Islet of Langerhans (tissue), 1 donor: Measurements from ENCODE around the gene LRRC4C.

Experiments
- FAIRE-seq: peaks from one replicate; lab custom pipeline; 2011; peaks lifted over from hg19 to GRCh38; lab: Jason Lieb, UNC

Gene LRRC4C

DNA sequence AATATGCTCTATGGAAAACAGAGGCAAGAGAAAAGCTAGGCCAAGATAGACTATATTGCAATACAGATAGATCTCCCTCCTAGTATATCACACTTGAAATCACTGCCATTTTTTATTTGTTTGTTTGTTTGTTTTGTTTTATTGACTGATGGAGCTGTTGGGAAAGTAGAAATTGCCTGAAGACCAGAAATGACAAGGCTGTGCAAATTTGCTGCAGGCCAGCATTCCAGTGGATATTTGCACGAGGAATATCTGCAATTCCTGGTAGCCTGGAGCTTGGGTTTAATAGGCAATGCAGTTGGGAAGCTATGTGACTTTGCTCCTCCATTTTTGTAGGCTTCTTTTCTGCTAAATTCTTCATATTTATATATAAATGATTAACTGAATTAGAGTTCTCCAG, 991.7 kb downstream of the LRRC4C start:
- FAIRE-seq, result no peak

GRCh38 chr11:40445391-40445790, 1014.1 kb downstream of the LRRC4C start:
- no peak for FAIRE-seq

GRCh38 chr11:40444151-40444550, 1015.3 kb downstream of the LRRC4C start:
- peak; percentile 41 for FAIRE-seq

GRCh38 chr11:40435344-40435743, 1024.1 kb downstream of the LRRC4C start:
- FAIRE-seq, result no peak

- FAIRE-seq, result no peak
These were observed 1024.5 kb downstream of the LRRC4C start for GRCh38 chr11:40434926-40435325.

DNA sequence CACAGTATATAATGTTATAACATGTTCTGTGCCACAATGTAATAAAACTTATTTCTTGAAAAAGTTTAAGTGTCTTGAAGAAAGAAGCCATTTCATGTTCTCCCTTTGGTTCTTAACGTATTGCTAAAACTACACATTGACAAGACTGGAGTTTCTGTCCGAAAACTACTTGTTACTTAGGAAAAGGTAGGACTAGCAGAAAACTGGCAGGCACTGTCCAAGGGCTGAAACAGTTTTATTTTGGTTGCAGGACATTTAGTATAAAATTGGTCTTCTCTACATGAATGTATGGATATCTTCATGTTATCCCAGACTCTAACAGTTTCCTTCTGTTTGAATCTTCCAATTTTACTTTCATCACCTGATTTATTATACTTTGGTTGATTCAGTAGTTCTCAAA, 1027.1 kb downstream of the LRRC4C start:
- no peak for FAIRE-seq

- FAIRE-seq, result no peak
These were observed 1034.3 kb downstream of the LRRC4C start for GRCh38 chr11:40425168-40425567.

- FAIRE-seq, result no peak
These were observed 1038.1 kb downstream of the LRRC4C start for GRCh38 chr11:40421208-40421981.

- FAIRE-seq, result no peak
These were observed 1041.8 kb downstream of the LRRC4C start for GRCh38 chr11:40417627-40418026.

GRCh38 chr11:40407355-40407754, 1052.1 kb downstream of the LRRC4C start:
- FAIRE-seq, result no peak

DNA sequence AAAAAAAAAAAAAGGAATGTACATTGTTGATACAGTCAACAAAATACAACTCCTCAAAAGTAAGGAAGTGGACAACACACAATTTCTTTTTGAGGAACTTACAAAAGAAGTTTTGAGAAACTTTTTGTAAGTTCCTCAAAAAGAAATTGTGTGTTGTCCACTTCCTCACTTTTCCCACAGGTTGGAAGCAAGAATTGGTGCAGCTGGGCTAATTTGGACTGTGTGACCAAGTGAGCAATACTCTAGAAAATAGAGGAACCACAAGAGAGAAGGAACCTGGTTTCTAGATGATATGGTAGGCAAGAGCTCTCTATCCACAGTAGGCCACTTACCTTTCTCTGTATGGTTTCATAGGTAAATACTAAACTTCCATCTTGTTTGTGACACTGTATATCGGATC, 1053.8 kb downstream of the LRRC4C start:
- FAIRE-seq, result no peak

DNA sequence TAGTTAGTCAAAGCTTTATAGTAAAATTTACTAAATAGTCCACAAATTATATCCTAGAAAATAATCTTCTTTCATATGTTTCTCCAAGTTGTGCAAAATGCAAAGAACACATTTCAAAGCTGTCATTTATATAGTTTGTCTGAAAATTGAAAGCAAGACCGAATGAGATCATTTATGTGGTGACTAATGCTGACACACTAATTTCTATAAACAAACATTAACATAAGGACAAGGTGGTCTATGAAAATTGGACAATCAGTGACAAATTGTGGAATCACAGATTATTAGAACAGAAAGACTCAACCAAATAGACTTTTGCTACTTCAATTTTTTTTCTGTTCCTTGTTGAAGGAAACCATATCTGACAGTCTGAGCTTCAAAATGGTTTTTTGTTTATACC, 1056.1 kb downstream of the LRRC4C start:
- FAIRE-seq, result no peak

DNA sequence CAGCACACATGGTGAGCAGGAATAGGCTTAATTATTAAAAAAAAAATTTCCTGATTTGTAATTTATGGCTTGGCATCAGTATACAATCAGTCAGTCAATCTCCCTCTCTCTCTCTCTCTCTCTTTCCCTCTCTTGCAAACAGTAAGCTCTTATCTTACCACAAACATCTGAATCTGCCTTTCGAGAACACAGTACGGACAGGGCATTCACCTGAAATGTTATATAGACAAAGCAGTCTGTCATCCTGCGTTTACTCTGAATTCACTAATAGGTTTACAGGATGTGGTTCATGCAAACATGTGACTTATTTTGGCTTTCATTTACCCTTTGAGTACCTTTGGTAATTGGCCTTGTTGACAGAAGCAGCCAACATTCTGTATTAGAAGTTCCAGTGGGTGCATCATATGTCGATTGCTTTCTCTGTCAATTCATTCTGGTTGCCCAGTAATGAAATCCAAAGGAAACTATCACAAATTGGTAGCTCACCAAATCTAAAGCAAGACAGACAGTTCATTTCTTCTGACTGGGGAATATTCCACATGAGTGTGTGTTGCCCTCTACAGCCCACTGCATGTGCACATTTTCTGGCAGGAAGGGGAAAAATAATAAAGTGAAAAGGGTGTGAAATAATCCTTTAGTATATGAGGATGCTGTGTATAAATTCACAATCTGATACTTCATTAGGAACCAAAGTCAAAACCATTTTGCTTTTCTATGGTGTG, 1058.2 kb downstream of the LRRC4C start:
- no peak for FAIRE-seq

- no peak for FAIRE-seq
These were observed 1062.3 kb downstream of the LRRC4C start for GRCh38 chr11:40397141-40397540.

DNA sequence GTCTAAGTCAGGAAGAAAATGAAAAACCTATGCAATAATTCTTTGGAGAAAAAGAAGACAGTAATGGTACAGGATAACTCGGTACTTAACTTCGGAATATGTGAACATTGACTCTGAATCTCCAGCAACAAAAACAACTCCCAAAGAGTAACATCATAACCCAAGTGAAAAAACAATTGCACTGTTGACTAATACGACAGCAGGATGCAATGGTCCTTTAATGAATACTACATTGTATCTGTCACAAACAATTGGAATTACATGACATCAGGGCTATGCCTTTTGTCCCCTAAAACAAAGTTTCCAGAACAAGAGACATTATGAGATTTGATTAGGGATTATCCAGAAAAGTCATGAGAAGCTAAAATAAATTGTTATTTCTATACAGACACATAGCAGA, 1065.9 kb downstream of the LRRC4C start:
- no peak for FAIRE-seq

GRCh38 chr11:40391679-40392078, 1067.8 kb downstream of the LRRC4C start:
- no peak for FAIRE-seq

DNA sequence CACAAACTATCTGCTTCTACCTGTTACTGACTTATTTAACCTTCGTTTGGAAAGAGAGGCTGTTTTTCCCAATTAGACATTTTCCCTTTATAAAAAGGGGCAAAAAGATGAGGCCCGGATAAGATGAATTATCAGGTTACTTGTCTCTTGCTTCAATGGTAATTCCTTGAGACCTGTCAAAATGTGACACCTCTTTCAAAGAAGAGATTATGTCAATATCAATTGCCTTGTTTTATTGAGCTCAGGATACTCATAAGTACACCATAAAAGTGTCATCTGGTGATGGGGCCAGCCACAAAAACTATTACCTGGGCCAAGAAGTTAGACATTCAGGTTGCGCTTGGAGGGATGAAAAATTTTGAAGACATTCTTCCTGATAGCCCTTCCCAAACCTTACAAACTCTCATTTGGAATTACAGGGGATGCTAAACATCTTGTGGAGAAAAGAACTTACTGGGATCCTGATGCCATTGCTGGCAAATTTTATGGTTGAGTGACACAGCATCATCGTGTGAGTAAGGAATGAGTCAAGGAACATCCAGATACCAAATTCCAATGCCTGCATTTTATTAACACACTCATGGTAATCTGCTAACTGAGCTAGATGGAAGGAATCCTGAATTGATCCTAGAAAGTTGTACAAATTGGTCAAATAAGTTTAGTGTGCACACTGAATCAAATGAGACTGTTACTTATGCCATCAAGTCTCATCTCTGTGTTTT, 1071.2 kb downstream of the LRRC4C start:
- FAIRE-seq, result no peak

DNA sequence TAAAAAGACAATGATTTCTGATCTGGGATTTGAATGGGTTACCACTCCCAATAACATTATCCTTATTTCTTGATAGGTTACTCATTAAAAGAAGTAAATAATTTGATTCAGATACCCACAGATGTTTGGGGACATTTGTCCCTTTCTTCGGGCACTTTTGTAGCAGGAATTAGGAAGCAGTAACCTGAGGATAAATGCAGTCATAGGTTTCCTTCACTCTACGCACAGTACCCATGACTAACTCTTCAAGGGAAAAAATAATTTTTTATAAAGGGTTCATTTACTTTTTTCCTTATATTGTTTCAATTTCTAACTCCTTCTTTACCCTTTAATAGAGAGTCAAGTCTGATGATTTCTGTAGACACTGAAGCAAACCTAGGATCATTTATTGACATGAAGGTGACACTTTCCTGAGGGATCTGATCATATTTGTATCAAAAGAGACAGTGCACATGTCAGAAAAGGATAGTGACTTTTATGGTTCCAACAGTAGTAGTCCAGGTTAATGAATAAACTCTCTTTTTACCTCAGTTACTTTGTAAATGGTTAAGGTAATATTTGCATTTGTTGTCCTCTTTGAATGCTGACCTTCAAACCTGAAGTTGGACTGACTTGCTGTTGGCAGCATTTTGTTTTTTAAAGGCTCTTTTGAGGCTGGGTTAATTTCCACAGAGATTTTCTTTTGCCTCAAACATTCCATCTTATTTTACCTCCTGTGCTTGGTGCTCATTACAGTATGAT, 1072.0 kb downstream of the LRRC4C start:
- FAIRE-seq, result no peak

- FAIRE-seq, result no peak
These were observed 1074.5 kb downstream of the LRRC4C start for GRCh38 chr11:40384991-40385390.

DNA sequence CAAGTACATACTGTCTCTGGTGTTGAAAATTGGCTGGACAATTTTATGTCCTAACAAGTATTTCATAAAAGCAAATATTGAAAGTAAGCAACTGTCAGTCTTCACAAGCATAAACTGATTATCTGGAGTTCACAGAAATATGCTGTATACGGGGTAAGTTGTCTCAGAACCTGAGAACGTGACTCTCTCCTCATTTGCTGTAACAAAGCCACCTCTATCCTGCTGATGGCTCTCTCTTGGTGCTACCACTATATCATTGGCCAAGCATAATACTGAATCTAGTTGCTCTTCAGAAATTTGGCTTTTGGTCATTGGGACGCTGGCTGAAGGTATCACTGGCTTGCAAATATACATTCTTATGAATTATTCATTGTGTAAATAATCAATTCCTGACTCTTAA, 1078.0 kb downstream of the LRRC4C start:
- no peak for FAIRE-seq

DNA sequence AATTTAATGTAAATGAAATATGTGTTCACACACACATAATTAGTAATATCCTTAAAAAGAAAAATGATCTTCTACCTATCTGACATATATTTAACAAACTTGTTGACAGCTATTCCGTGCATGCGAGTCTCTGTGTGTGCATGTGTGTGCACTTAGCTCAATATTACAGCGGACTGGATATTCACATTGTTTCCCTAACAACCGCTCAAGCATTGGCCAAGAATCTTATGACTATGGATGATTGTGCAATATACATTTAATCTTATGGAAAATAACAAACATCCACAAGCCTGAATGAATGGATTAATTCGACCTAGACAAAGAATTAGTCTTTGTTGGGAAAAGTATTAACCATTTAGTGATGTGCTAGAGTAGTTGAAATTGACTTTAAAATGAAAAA, 1078.6 kb downstream of the LRRC4C start:
- no peak for FAIRE-seq

DNA sequence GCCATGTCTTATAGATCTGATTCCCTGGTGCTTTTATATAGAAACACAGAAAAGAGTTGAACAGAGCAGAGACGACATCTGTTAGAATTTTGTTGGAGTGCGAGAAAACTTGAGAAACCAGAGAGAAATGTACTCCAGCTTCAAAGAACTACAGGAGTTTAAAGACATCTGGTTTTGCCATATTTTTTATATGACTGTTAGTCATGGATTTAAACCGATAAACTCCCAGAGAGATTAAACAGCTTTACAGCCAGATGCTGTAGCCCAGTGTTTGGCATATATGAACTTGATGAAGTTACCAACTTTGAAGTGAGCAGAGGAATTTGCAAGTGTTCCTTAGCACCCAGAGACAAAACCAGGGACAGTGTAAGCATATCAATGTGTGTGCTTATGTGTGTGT, 1083.1 kb downstream of the LRRC4C start:
- no peak for FAIRE-seq
